RPMI8226 (cell line): ENCODE results near the gene VSIG8.
"Not testable (repeated sequence)": the region's sequence is repeated elsewhere in the genome, so short reads cannot be mapped to it uniquely, and the experiment has no call there.

ENCODE experiments used
- DNase-seq: peaks from one replicate; pipeline ENCODE4 v3.0.0-alpha.2; 2015

VSIG8 gene, protein sequence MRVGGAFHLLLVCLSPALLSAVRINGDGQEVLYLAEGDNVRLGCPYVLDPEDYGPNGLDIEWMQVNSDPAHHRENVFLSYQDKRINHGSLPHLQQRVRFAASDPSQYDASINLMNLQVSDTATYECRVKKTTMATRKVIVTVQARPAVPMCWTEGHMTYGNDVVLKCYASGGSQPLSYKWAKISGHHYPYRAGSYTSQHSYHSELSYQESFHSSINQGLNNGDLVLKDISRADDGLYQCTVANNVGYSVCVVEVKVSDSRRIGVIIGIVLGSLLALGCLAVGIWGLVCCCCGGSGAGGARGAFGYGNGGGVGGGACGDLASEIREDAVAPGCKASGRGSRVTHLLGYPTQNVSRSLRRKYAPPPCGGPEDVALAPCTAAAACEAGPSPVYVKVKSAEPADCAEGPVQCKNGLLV

DNA sequence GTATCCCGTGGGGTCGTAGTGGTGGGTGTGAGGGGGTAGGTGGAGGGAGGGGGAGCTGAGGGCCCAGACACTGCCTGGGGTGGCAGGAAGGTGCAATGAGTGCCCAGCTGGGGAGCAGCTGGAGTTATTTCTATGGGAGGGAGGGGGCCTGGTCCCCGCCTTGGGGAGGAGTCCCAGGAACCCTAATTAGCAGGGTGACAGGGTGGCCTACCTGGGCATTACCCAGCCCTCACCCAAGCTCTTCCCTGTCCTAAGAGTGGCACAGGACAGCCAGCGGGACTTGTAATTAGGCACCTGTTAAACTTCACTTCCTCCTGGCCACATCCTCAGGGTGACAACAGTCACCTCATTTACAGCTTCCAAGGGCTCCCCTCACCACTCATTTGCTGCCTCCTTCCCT lies at the start of gene VSIG8:
VSIG8 (minus strand) TSS at position 101 of the 400 bp plus-strand sequence. CDS start 136 bp downstream, outside the sequence.
- no peak for DNase-seq

DNA sequence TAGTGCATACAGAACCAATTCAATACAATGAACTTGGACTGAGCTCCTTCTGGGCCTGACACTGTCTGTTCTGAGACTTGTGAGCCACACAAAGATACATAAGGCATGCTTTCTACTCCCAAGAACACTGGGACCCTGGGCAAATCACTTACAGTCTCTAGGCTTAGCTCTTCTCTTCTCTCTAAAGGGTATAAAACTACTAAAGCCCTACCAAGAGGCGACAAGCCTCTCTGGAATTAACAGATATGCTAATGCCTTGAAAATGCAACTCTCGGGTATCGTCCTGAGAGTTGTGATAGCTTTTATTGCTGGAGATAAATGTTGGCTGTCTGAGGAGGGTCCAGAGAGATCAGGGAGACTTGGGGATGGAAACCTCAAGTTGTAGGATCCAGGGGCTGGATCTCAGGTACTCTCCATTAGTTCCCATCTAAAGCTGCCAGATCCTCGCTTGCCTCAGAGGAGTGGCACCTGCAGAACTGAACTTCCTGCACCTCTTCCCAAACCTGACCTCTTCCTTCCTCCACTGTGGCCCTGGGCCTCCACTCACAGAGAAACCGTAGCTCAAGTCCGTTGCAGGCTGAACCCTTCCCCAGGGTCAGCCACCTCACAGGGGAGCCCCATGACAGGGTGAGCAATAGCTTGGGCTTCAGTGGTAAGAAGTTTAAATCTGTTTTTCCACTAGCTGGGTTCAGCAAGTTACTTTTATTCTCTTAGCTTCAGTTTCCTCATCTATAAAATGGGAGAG lies 49.0 kb upstream of the VSIG8 start:
- DNase-seq = no peak

DNA sequence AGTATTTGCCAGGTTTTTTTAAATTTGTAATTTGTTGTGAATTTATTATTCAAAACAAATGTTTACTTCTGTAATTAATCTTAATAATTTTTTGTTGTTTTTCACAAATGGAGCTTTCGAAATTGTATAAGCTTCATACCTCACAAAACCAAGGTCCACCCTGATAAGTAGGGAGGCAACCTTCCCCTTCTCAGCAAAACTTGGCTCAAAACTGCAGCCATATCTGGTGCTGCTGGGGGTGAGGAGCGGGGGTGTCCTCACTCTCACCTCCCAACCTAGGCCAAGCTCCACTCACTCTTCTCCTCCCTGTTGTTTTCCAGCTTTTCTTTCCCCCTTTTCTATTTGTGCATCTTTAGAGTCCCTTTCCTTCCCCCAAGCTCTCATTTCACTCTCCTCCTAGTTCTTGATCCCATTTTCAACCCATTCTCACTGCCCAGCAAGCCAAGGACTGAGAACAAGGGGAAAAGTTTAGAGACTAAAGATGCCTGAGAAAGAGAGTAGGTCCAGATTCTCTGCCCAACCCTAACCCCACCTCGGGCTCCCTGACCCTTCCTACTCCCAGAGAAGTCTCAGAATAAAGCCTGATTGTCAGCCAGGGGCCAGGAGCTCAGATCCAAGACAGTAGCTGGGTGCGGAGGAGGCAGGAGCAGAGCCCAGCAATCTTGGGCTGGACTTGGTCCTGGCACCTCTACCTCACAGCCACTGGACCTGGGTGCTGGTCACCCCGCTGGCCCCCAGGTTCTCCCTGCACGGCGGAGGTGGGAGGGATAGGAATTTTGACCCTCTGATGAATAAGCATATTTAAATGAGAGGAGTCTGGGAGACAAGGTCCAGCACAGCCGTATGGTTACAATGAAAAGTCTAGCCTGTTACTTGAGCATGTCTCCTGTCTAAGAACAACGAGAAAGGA lies 45.8 kb upstream of the VSIG8 start:
- no peak for DNase-seq

DNA sequence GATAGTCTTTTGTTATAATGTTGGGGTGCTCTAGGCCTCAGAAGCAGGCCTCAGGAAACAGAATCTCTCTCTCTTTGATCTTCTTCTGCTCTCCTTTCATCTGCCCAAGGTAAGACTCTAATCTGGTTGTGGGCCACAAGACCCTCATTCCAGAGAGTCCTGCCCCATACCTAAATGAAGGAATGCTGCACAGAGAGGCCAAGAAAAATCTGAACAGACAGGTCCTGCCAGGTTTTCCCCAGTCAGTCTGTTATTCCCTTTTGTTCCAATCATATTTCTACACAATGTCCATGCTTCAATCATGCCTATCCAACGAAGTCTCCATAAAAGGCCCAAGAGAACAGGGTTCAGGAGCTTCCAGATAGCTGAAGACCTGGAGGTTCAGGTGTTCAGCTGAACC lies 44.5 kb upstream of the VSIG8 start:
- DNase-seq = no peak

DNA sequence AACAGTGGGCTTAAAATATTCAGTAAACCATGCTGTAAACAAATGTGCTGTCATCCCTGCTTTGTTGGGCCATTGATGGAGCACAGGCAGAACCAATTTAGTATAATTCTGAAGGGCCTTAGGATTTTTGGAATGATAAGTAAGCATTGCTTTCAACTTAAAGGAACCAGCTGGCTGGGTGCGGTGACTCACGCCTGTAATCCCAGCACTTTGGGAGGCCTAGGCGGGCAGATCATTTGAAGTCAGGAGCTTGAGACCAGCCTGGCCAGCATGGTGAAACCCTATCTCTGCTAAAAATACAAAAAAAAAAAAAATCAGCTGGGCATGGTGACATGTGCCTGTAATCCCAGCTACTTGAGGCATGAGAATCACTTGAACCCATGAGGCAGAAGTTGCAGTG lies 41.6 kb upstream of the VSIG8 start:
- DNase-seq = not testable (repeated sequence)

DNA sequence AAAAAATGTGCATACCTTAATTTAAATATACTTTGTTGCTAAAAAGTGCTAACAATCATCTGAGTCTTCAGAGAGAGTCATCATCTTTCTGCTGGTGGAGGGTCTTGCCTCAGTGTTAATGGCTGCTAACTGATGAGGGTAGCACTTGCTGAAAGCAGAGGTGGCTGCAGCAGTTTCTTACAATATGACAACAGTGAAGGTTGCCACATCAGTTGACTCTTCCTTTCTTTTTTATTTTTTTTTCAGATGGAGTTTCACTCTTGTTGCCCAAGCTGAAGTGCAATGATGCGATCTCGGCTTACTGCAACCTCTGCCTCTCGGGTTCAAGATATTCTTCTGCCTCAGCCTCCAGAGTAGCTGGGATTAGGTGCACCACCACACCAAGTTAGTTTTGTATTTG lies 40.1 kb upstream of the VSIG8 start:
- no peak for DNase-seq

DNA sequence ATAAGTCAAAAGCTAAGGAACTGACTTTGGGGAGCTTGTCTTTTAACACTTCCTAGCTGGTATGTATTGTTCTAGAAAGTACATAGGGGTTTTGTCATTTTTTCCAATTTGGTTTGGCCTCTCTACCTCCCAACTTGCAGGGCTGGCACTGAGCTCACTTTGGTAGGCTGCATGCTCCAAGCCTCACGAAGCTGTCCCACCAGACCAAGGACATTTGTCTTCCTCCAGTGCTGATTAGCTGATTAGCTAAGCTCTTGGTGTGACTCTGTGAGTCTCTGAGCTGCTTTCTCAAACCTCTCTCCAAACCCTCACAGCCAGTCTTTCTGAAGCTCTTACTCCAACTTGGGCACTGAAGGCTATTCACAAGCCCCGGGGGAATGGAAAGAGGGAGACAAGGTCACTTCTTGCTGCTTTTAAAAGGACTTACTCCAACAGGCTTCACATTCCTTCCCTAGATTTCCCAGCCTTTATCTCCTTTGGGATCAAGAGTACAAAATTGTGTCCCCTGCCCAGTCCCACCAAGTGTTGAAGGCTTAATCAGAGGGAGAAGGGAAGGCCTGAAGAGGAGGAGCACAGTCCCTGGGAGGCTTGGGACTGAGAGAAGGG lies 38.4 kb upstream of the VSIG8 start:
- DNase-seq = no peak

DNA sequence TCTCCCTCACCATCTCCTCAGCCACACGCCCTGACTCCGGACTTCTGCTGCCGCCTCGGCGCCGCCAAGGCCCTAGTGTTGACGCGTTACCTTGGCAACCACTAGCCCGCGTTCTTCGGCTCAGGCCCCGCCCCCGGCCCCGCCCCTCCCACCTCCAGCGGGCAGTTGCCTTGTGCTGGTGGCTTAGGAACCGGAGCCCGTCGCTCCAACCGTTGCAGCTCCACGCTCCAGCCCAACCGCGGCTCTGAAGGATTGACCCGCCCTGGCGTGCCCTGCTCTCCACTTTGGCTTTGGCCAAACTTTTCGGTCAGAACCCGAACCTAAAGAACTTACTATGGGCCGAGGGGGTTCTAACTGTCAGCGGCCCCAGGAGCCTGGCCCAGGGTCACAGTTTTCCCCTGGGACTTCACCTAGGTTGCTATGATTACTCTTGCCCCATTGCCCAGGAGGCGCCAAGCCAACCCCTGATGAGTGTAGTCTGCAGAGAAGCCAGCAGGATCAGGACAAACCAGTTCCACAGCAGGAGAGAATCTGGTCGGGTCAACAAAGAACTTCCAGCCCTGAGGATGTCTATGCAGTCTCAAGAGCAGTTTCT lies 37.7 kb upstream of the VSIG8 start, which contains the start of gene CFAP45:
CFAP45 (minus strand) TSS at position 80 of the 595 bp plus-strand sequence; CDS start at position 13, 67 bp downstream.
- no peak for DNase-seq

DNA sequence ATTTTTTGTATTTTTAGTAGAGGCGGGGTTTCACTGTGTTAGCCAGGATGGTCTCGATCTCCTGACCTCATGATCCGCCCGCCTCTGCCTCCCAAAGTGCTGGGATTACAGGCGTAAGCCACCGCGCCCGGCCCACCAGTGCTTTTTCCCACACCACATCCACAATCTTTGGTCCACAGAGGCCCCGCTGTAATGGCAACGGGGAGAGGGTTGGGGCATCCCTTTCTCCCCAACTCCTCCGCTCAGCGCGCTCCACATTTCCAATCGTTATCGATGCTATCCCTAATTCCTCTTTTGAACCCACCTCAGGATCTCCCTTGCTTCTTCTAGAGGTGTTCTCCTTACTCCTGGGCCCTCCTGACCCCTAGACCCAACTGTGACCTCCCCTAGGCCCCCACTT lies 37.2 kb upstream of the VSIG8 start:
- DNase-seq = not testable (repeated sequence)

DNA sequence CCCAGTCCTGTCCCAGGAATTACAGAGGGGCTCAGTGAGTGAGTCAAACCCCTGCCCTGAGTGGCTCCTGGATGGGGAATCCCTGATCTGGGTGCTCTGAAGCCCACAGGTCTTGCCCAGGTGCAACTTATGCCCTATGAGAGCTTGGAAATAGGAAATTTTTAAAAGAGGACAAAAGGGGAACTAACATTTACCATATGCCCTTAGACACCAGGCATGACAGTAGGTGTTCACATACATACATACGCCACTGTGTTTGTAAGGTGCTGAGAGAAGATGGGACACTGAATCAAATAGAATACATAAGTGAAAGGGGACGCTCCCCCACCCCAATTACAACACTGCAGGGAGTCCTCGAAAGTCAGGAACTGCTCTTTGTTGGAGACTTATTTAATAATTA lies 36.1 kb upstream of the VSIG8 start:
- no peak for DNase-seq

DNA sequence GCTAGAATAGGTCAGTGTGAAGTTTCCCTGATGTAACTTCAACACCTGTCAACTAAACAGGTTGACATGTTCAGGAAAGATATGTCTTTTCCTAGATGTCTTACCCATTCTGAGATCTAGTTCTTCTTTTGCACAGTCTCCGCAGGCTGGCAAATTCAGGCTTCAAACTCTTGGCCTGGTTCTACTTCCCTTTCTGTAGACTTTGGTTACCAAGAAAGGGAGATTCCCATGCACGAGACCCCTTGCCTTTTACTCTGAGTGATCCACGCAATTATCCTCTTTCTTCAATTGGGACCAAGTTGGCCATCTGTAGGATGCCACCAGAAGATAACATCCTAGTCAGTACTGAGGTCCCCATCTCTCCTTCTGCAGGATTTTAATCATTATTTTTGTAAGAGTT lies 35.5 kb upstream of the VSIG8 start:
- DNase-seq = no peak

DNA sequence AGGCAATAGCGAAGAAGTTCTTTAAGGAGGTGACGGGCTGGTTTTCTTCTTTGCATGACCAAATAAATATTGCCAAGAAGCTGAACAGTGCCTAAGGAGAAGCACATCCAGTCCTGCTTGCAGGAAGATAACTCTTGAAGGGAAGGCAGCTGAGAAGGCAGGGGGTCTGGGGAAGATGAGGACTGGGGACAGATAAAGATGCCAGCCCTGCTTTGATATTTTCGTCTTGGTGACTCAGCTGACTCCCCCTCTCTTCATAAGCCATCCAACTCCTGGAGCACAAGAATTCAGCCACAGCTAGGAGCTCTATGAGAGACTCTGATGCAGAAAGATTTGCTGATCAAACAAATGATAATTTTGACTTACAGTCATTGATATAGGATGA lies 34.1 kb upstream of the VSIG8 start:
- DNase-seq = no peak

DNA sequence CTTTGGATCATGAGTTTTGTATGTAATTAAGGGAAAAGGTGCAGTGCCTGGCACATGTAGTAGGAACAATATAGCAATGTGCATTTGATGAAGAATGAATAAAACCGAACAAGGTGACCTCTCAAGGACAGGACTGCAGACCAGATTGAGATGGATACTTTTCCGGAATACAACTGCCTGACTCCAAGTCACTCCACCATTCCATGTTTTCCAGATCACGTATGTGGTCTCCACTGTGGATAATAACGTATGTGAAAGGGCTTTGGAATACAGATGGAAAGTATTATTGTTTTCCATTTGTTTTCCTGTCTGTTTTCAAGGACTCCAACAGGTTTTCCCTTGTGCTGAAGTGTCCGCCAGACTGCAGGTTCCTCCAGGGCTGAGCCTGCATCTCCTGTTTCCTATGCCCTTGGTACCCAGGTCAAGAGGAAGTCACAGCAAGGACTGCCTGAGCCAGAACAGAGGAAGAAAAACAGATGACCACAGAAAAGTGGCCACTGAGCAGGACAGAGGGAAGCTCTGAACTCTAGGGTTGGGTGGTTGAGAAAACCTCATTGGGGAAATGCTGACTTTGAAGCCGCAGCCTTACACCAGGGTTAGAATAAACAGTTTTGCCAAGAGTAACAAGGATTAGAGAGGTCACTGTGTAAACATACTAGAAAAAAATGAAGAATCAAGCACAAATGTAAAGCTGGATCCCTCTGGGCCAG lies 33.5 kb upstream of the VSIG8 start:
- DNase-seq = no peak

DNA sequence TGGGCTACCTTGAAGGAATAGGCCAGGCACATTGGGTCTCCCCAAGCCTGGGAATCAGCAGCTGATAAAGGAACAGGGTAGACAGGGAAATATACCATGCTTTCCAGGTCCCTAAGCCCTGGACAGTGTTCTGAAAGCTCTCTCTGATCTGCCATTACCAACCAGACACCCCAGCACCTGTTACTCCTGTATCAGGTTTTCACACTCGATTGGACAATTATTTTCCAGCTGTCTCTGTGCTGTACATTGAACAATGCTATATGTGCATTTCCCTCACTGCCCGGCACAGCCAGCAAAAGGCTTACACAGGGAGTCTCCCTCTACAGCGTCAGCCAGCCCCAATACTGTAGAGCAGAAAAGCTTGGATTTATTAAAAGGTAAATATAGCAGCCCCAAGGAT lies 32.8 kb upstream of the VSIG8 start:
- DNase-seq = no peak

DNA sequence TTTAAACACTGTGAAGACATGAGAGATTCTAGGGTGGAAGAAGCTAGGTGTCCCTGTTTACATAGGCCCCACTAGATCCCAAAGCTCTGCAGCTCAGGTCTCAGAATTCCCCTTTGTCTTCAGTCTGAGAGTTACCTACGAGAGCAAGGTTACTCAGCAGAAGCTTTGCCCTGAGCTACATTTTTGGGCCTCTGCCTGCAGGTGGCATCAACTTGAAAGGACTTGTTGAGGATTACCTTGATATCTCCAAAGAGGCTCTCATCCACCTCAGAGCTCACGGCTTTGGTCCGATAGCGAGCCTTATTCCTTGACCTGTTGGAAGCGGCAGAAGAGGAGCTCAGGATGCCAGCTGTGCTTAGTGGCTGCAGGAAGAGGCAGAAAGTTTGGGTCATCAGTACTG lies 30.5 kb upstream of the VSIG8 start:
- peak; percentile 63 for DNase-seq

DNA sequence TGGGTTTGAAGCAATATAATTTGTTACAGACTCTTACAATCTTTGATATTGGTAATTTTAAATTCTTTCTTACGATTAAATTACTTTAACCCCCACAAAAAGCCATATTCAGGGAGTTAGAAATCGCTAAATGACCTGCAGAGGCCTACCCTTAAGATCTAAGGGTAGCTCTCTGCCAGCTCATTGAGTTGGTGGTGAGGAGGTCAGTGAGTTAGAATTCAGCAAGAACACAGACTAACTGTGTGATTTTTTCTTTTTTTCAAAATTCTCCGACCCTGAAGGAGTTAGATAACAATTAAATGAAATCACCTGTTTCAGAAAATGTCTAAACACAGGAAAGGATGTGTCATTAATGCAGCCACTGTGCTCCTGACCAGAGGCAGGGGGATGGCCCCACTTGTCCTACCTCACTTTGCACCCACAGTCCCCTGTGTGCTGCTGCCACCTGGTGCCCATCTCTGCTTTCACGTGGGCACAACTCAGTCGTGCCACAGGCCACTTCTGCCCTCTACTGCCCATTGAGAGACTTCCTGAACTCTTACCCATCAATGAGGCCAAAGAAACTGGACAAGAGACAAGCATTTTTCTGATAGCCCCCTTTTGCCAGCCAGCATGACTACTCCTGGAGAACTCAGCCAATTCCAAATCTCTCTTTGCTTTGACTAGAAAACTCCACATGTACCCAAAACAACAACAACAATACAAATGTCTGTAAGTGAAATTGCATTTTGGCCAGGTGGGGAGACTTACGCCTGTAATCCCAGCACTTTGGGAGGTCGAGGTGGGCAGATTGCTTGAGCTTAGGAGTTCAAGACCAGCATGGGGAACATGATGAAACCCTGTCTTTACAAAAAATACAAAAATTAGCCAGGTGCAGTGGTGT lies 29.1 kb upstream of the VSIG8 start:
- peak; percentile 92 for DNase-seq

DNA sequence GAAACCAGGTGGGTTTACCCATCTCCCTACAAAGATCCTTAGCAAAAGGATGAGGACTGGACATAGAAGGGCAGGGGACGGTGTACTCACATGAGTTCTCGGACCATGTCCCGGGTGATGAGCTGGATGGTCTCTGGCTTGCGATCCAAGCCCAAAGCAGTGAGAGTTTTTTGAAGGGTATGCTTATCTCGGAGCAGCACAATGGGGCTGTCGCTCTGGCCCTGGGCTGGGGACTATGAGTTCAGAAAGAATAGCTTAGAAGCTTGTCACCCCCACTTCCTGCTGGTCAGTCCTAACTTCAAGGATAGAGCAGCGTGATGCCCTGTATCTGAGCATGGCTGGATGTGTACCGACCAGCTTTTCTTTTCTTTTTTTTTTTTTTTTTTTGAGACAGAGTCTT lies 27.9 kb upstream of the VSIG8 start:
- no peak for DNase-seq

DNA sequence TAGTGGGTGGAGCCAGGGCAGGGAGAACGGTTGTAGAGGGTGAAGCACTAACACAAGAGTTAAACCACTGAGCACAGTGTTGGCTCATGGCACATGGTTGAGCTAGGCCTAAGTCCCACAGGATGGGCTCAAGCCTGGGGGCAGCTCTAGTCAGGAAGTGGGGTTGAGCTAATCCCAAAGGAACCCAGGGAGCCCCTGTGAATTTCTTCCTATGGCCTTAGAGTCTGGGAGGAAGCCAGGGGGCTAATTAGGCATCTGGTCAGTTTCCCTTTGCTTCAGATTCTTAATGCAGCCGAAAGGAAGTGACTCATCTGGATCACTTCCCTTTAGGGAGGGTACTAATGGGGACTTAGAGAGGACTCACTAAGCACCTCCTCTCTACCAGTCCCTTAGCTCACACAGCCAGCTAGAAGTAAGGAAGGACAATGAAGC lies 27.4 kb upstream of the VSIG8 start:
- DNase-seq = peak; percentile 87

DNA sequence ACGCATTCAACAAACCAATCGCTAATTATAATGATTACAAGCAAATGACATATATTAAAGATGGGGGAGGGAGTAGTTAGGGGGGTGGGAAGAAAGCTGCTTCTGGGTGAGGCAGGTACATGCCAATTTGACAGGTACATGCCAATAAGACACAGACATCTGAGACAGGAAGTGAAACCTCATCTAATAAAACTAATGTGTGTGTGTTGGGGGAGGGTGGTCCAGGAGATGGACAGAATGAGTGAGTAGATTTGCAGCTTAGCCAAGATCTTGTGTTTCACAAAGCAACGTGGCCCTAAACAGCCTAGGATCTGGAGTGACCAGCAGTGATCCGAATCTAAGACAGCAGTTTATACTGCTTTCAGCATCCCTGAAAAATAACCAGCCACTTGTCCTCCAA lies 26.7 kb upstream of the VSIG8 start:
- DNase-seq = peak; percentile 83

DNA sequence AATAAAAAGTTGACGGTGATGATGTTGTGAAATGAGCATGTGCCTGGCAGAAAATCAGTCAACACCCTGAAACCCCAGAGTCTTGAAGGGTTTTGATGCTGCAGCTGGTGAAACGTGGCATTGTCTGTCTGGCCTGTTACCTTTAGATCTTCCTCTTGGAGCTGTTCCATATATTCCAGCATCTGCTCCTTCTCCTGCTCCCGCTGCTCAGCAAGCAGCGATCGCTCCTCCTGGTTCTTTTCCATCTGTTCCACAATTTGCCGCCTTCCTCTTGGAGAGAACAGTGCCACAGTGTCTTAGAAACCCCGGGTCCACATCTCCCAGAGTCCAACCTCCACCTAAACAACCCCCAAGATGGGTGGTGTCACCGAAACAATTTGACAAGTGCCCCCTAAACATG lies 21.8 kb upstream of the VSIG8 start:
- no peak for DNase-seq

DNA sequence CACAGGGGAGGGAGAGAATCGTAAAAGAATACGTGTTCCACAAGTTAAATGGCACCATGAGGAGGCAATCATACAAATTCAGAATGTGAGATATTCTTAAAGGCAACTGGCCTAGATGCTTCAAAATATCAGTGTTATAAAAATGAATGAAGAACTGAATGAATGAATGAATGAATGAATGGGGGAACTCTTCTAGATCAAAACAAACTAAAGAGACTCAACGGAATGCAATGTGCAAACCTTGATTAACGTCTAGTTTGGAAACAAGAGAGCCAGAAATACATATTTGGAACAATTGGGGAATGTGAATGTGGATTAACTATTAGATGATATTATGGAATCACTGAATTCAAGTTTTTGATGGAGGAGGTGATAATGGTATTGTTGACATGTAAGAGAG lies 20.7 kb upstream of the VSIG8 start:
- DNase-seq = no peak
